ENCODE measurements around the gene FHAD1.

The FHAD1 gene

DNA sequence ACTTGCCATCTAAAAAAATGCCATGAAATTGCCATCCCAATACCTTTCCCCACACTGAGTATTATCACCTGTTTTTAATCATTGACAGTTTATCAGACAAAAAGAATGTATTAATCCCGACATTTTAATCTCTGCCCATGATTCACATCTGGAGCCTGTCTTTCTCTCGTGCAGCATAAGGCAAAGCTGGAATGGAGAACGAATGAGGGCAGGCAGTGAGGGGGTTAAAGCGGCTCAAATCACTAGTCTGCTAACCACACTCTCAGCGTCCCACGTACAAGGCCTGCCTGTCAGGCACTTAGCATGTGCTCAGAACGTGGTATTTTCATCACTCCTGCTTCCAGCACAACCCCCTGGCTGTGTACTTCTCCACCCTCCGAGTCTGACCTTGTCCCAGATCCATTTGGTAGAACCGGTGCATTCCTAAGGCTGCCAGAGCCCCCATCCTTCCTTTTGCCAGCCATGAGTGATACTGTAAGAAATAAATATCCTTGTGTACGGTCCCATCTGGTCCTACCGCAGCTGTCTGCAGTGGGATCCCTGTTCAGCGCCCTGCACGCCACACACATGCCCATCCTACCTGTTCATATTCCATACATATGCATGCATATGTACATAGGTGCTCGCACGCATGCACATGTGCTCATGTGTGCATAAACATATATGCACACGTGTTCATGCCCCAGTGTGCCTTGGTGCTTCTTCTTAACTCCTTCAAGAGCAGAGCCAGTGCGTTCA lies 34.6 kb upstream of the FHAD1 start:
- TF ChIP-seq NFIC (IDR thresholded peaks at IDR 0.05), result no peak
- TF ChIP-seq ZBTB7A (IDR thresholded peaks at IDR 0.05; ENCODE audit: low read depth), result no peak
- no peak for TF ChIP-seq CREB1 (IDR thresholded peaks at IDR 0.05; ENCODE audit: low read depth)
- TF ChIP-seq TCF12 (IDR thresholded peaks at IDR 0.05; ENCODE audit: low read depth), result no peak
- no peak for TF ChIP-seq RAD21 (IDR thresholded peaks at IDR 0.05; ENCODE audit: low read depth)
- TF ChIP-seq EP300 (IDR thresholded peaks at IDR 0.05; ENCODE audit: borderline replicate concordance), result no peak
- TF ChIP-seq EGR1 (IDR thresholded peaks at IDR 0.05), result no peak
- TF ChIP-seq, protein P1, sequence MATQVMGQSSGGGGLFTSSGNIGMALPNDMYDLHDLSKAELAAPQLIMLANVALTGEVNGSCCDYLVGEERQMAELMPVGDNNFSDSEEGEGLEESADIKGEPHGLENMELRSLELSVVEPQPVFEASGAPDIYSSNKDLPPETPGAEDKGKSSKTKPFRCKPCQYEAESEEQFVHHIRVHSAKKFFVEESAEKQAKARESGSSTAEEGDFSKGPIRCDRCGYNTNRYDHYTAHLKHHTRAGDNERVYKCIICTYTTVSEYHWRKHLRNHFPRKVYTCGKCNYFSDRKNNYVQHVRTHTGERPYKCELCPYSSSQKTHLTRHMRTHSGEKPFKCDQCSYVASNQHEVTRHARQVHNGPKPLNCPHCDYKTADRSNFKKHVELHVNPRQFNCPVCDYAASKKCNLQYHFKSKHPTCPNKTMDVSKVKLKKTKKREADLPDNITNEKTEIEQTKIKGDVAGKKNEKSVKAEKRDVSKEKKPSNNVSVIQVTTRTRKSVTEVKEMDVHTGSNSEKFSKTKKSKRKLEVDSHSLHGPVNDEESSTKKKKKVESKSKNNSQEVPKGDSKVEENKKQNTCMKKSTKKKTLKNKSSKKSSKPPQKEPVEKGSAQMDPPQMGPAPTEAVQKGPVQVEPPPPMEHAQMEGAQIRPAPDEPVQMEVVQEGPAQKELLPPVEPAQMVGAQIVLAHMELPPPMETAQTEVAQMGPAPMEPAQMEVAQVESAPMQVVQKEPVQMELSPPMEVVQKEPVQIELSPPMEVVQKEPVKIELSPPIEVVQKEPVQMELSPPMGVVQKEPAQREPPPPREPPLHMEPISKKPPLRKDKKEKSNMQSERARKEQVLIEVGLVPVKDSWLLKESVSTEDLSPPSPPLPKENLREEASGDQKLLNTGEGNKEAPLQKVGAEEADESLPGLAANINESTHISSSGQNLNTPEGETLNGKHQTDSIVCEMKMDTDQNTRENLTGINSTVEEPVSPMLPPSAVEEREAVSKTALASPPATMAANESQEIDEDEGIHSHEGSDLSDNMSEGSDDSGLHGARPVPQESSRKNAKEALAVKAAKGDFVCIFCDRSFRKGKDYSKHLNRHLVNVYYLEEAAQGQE (IDR thresholded peaks at IDR 0.05; ENCODE audit: low read depth), result no peak
- TF ChIP-seq TEAD4 (IDR thresholded peaks at IDR 0.05), result no peak
- no peak for TF ChIP-seq YY1 (IDR thresholded peaks at IDR 0.05; ENCODE audit: low read depth)
- TF ChIP-seq, protein P2, sequence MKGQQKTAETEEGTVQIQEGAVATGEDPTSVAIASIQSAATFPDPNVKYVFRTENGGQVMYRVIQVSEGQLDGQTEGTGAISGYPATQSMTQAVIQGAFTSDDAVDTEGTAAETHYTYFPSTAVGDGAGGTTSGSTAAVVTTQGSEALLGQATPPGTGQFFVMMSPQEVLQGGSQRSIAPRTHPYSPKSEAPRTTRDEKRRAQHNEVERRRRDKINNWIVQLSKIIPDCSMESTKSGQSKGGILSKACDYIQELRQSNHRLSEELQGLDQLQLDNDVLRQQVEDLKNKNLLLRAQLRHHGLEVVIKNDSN (IDR thresholded peaks at IDR 0.05), result no peak
- no peak for TF ChIP-seq TAF1 (IDR thresholded peaks at IDR 0.05; ENCODE audit: low read depth)
- TF ChIP-seq FOXM1 (IDR thresholded peaks at IDR 0.05; ENCODE audit: borderline replicate concordance, low read depth), result no peak

DNA sequence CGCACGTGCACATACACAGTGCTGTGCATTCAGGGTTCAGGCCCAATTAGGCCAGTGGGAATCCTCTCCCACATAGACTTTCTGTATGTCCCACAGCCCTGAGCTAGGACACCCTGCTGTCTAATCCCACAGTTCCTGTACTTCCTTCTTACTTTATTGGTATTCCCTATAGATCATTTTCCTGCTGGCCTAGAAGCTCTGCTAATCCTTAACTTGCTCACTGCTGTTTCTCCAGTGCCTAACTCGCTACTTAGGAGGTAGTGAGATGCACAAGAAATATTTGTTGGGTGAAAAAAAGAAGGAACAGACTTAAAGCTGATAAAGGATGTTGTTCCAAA lies 34.1 kb upstream of the FHAD1 start:
- TF ChIP-seq TAF1 (IDR thresholded peaks at IDR 0.05; ENCODE audit: low read depth) (no peak), FOXM1 (IDR thresholded peaks at IDR 0.05; ENCODE audit: borderline replicate concordance, low read depth) (no peak)

DNA sequence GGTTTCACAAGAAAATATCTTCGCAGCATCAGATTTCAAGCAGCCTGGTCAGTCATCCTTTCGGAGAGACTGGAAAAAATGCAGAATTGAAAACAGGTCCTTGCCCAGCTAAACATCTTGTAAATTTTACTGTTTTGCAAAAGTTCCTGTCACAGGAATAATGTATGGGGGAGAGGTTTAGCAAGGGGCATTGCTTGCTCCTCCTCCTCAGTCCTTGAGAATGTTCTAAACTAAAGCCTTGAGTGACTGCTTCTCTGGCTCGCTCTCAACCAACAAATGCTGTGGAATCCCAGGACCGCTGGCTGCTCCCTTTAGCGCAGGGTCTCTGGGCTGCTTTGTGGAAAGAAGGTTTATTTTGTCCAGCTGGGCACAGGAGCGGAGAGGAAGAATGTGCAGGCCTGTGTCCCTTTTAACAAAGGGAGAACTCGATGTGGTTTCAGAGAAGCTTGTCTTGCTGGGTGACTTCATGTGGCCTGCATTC lies 33.6 kb upstream of the FHAD1 start:
- TF ChIP-seq, protein P1 (IDR thresholded peaks at IDR 0.05; ENCODE audit: low read depth), result no peak
- no peak for TF ChIP-seq TAF1 (IDR thresholded peaks at IDR 0.05; ENCODE audit: low read depth)
- no peak for TF ChIP-seq YY1 (IDR thresholded peaks at IDR 0.05; ENCODE audit: low read depth)
- no peak for TF ChIP-seq ZBTB7A (IDR thresholded peaks at IDR 0.05; ENCODE audit: low read depth)
- no peak for TF ChIP-seq TCF12 (IDR thresholded peaks at IDR 0.05; ENCODE audit: low read depth)
- TF ChIP-seq, protein P2 (IDR thresholded peaks at IDR 0.05), result no peak
- no peak for TF ChIP-seq CEBPB (IDR thresholded peaks at IDR 0.05)
- no peak for TF ChIP-seq NFIC (IDR thresholded peaks at IDR 0.05)
- TF ChIP-seq RAD21 (IDR thresholded peaks at IDR 0.05; ENCODE audit: low read depth), result no peak
- no peak for TF ChIP-seq FOXM1 (IDR thresholded peaks at IDR 0.05; ENCODE audit: borderline replicate concordance, low read depth)
- TF ChIP-seq, protein P3, sequence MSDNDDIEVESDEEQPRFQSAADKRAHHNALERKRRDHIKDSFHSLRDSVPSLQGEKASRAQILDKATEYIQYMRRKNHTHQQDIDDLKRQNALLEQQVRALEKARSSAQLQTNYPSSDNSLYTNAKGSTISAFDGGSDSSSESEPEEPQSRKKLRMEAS (IDR thresholded peaks at IDR 0.05), result no peak
- no peak for TF ChIP-seq EGR1 (IDR thresholded peaks at IDR 0.05)
- no peak for TF ChIP-seq EP300 (IDR thresholded peaks at IDR 0.05; ENCODE audit: borderline replicate concordance)
- TF ChIP-seq TEAD4 (IDR thresholded peaks at IDR 0.05), result no peak
- TF ChIP-seq CREB1 (IDR thresholded peaks at IDR 0.05; ENCODE audit: low read depth), result no peak

DNA sequence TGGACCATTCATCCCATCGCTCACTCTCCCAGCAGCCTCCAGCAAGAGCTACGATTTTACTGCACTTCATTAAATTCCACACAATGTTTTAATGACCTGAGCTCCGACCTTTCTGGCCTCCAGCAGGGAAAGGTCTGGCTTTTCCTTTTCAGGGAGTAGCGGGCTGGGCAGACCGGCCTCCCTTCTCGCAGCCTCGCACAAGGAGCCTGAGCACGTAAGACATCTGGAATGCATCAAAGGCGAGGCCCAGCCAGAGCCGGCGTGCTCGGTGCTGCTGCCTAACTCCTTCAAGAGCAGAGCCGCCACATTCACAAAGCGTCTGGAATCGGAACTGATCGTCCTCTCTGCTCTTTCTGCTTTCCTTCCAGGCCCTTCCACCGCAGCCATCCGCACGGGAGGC lies 32.5 kb upstream of the FHAD1 start:
- TF ChIP-seq, protein P3 (IDR thresholded peaks at IDR 0.05), result no peak
- no peak for TF ChIP-seq CREB1 (IDR thresholded peaks at IDR 0.05; ENCODE audit: low read depth)
- TF ChIP-seq YY1 (IDR thresholded peaks at IDR 0.05; ENCODE audit: low read depth), result no peak
- TF ChIP-seq, protein P2 (IDR thresholded peaks at IDR 0.05), result no peak
- no peak for TF ChIP-seq NFIC (IDR thresholded peaks at IDR 0.05)
- no peak for TF ChIP-seq ZBTB7A (IDR thresholded peaks at IDR 0.05; ENCODE audit: low read depth)
- TF ChIP-seq CEBPB (IDR thresholded peaks at IDR 0.05), result no peak
- no peak for TF ChIP-seq RAD21 (IDR thresholded peaks at IDR 0.05; ENCODE audit: low read depth)
- no peak for TF ChIP-seq FOXM1 (IDR thresholded peaks at IDR 0.05; ENCODE audit: borderline replicate concordance, low read depth)
- no peak for TF ChIP-seq TCF12 (IDR thresholded peaks at IDR 0.05; ENCODE audit: low read depth)
- no peak for TF ChIP-seq TAF1 (IDR thresholded peaks at IDR 0.05; ENCODE audit: low read depth)
- TF ChIP-seq, protein P1 (IDR thresholded peaks at IDR 0.05; ENCODE audit: low read depth), result no peak
- no peak for TF ChIP-seq TEAD4 (IDR thresholded peaks at IDR 0.05)
- TF ChIP-seq EGR1 (IDR thresholded peaks at IDR 0.05), result no peak
- no peak for TF ChIP-seq EP300 (IDR thresholded peaks at IDR 0.05; ENCODE audit: borderline replicate concordance)
